GM21381 (cell line): ENCODE measurements around the gene ANO3.
"Not testable (repeated sequence)": the region's sequence is repeated elsewhere in the genome, so short reads cannot be mapped to it uniquely, and the experiment has no call there.

Experiments
- ATAC-seq: cut with Tn5 transposase; IDR thresholded peaks from one replicate; pipeline ENCODE4 v1.9.1; 2021; ENCODE audit warnings: mild to moderate bottlenecking, moderate library complexity; ENCODE audit not compliant: unreplicated experiment

ANO3 gene

DNA sequence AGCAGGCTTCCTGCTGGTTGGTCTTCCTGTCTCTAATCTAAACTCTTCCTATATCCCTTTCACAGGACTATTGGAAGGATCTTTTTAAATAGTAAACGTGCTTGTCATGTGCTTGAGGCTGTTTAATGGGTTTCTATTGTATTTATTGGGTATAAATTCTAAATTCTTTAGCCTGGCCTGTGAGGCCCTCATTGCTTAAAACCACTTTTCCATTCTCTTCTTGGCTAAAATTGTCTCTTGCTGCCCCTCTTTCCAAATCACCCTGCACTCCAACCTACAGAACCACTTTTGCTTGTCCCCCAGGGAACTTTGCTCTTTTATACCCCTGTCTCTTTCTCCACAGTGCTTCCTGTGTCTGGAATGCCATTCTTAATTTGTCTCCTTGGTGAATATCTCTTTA, 286.5 kb downstream of the ANO3 start:
- no peak for ATAC-seq

DNA sequence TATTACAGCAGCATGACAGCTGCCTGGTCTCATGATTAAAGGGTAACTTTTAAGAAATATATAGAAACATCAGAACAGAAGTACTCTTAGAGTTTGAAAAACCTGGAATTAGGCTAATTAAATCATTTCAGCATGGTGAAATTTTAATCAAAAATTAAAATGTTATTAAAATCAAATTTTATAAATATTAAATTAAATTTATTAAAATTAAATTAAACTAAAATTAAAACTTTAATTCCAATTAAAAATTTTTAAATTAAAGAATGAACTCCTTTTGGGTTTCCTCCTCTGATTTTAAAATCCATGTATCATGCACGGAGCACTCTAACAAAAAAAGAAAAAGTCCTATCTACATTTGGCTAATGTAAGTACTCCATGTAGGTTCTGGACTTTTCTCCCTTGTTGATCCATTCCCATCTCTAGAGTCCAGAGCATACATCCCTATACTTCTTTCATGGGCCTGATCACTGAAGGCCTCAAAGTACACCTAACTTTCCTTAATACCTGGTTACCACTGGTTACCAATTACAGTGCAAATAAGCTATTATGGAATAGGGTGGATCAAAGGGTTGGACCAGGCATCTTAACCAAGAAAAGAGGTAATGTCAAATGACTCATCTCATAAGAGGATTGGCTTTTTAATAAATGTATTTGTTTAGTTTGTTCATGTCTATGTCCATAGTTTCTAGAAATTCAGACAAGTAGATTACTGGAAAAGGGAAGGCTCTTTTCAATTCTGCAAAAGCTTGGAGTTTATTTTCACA, 288.5 kb downstream of the ANO3 start:
- no peak for ATAC-seq

DNA sequence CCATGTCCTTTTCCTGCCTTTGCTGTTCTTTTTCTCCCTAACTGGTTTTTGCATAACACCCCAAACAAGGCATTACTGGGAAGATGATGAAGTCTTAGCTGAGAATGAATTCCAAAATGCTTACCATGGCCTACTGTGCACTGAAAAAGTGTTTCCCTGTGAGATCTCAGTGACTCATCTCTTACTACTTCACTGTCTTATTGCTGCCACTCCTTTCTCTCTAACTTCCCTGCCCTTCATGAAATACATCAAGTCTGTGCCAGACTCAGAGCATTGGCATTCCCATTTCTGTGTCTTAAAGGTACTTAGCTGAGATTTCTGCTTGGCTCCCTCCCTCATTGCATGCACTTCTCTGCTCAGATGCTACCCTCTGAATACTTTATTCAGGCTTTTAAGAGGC, 289.2 kb downstream of the ANO3 start:
- ATAC-seq, result no peak

DNA sequence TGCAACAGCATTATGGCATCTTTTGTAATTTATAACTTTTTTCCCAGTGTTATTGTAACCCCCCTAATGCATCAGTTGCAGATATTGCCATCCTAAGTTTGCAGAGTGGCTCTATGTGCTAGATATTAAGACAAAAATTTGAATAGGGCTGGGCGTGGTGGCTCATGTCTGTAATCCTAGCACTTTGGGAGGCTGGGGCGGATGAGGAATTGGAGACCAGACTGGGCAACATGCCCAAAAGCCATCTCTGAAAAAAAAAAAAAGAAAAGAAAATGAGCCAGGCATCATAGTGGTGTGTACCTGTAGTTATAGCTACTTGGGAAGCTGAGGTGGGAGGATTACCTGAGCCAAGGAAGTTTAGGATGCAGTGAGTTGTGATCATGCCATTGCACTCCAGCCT, 290.3 kb downstream of the ANO3 start:
- no peak for ATAC-seq

DNA sequence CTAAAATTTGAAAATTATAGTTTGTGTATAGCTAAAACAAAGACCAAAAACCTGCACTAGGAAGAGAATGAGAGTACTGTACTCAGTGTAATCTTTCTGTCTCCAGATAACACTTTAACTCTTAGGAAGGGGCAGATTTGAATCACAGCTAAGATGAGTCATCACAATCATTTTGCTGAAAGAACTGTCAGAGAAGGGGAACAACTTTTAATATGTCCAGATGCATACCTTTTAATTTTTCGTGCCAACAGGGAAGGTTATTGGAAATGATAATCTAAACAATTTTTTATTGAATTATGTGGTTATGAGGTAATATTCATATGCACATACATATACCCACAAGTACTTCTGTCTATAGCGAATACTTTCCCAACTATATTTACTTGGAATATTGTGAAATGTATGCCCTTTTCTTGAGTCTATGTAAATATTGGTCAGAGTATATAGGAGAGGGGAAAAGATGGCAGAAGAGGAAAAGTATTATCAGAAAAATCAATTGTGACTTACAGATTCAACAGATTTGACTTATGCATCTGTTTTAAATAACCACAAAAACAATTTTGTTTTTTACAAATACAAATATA, 291.2 kb downstream of the ANO3 start:
- no peak for ATAC-seq

DNA sequence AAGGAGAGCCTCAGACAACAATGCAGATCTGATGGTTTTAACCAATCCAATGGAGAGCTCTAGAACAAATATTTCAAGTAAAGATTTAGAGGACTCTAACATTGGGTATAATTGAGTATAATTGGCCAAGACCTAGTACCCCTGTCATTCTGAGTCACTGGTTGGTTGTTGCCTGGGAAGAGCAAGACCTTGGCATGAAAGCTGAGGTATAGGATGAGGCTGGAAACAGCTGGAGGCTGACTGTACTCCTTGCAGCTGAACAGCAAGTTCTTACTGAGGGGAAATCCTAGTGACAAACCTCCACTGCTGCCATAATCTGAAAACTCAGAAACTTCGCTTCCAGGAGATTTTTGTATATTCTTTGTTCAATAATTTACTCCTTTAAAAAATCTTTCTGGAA, 294.4 kb downstream of the ANO3 start:
- ATAC-seq, result no peak

DNA sequence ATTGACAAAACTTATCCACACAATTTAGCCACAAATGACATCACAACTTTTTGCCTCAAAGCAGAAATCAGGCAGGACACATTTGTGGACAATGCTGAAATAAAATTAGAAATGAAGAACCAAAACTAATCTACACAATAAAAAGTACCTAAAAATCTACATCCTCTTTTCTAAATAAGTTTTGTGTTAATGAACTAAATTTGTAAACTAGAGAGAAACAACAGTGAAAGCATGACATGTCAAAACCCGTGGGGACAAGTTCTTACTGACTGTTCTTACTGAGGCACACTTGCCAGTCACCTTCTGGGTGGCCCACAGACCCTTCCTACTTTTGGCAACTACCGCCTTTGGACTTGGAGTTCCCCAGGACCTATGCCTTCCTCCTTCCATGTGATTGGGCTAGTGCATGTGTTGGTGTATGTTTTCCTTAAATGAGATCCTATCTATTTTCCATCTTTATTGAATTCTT, 300.8 kb downstream of the ANO3 start:
- ATAC-seq, result no peak

DNA sequence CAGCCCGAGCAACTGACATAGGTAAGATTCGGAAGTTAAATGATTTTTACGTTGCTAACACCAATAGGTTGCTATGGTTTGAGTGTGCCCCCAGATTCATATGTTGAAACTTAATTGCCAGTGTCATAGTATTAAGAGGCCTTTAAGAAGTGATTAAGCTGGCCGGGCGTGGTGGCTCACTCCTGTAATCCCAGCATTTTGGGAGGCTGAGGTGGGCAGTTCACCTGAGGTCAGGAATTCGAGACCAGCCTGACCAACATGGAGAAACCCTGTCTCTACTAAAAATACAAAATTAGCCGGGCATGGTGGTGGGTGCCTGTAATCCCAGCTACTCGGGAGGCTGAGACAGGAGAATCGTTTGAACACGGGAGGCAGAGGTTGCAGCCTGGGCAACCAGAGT, 311.4 kb downstream of the ANO3 start:
- not testable (repeated sequence) for ATAC-seq

DNA sequence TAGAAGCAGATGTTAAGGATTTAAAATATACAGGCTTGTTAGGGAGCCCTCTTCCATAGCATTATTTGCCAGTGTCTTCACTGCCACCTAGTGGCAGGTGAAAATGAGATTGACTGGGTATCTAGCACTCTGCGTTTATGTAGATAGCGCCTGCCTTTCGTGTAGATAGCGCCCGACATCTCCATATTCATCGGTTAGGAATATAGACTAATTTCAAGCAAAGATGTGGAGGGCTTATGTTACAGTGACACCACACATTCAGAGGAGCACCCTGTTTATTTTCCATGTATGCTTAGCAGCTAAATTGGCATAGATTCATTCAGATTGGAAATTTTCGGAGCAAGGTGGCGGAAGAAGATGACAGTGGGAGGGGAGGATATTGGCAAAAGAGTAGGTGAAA, 318.0 kb downstream of the ANO3 start:
- ATAC-seq, result peak; percentile 79

DNA sequence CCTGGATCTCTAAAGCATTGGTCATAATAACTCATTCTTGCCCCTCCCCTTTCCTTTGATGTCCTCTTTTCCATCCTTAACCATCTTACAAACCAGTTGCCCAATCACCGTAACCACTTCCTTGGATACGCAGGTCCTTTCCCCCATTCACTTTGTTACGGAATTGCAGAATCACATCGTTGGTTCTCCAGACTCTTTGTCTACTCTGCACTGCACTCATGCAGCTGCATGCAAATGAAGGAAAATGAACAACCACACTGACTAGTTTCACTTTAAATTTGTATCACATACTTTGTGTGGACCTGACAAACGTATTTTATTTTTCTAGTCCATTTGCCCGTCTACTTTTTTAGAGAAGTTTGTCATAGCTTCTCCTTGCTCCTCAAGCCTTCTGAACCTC, 320.0 kb downstream of the ANO3 start:
- ATAC-seq, result no peak

DNA sequence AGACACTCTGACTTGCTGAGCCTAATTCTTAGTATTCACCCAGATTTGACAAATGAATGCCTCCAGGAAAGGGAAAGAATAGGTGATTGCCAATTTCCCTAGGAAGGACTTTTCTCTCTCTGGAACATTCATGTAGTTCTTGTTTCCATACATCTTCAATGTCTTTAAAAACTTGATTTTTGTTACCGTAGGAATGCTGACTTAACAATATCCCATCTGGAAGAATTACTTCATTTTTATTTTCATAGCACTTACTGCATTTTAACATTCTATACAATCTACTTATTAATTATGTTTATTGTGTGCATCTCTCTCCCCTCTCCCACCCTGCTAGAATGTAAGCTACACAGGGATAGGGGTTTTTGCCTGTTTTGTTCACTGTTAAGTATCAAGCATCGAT, 323.4 kb downstream of the ANO3 start:
- no peak for ATAC-seq

DNA sequence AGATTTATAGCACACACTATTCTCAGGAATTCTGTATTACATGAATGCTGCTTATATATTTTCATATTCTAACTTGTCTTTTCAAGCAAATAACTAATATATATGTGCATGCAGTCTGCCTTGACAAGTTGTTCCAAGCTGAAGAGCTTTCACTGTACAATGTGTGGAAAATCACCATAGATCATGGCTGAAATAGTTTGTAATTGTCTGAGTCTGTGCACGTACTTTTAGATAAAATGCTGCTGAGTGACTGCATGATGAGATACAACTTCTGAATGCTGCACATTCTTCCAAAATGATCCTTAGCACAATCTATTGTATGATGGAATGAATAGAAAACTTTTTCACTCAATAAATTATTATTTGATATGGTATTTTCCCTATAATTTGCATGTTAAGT, 331.0 kb downstream of the ANO3 start:
- no peak for ATAC-seq

DNA sequence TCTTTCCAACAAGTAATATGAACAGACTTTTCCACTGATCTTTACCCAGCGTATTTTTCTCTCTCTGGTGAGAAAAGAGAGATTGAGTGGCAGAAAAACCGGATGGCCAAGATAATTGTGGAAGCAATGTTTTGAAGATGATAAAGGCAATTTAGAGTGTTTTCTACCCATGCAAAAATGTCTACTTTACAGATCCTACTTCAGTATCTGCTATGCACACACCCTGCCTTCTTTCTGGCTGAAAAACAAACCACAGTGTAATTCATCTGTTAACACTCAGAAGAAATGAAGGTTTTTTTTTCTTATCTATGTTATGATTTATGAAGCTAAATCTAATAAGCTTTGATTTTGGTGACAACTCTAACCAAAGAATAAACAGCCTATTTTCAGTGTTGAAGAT, 333.1 kb downstream of the ANO3 start:
- ATAC-seq, result no peak

DNA sequence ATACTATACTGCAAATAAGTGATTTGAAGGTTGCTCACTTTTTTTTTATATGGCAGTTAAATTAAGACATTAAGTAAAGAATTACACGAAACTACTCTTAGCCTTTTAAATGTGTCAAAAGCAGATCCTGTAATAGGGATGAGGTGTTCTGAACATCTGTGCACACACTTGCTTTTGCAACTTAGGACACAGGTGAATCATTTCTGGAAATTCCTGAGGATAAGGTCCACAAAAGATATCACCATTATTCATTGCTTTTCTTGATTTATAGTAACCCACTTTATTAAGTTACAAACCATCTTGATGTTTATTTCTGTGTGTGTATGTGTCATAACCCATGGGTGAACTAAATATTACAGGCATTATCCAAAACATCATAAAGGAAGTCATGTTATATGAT, 334.0 kb downstream of the ANO3 start:
- ATAC-seq, result no peak

DNA sequence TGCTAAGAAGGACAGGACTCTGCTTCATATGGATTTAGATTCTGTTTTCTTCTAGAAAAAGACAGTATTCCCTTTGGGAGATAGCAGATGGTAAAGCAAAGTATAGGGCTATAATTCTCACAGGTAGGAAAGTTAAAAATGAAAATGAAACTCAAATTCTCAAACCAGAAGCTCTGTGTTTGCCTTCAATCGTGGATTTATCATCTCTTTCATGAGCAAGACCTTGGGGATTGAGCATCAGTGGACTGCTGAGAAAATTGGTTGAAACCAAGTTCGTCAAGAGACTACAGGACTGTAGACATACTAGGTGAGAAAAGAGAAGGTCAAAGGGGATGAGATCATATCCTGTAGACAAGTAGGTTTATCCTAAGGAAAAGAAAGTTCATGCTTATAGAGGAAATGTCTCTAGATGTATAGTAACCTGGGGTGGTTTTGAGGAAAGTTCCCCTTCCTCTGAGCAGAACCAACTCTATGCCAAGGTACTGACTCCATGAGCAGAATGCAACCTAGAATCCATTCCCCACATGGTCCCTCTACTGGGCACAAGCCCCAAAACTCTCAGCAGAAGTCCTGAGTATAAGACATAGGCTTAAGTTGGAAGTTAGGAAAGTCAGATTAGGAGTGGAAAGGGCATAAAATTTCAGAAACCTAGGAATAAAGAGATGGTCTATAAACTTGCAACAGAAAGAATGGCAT, 343.5 kb downstream of the ANO3 start:
- no peak for ATAC-seq

DNA sequence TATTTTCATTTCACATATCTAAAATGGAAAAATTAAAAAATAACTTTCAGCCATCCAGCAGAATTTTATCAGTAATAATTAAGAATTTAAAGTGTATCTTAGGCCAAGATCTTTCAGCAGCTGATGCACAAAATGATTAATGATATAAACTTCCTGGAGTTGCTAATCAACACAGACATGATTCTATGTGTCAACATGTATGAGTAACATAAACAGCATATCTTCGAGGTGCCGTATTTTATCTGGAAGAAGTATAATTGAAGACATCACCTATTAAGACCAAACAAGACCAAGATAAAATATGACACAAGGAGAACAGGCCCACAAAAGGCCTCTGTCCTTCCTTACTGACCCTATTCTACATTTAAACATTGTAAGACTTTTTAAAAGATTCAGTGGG, 344.7 kb downstream of the ANO3 start:
- ATAC-seq, result no peak

DNA sequence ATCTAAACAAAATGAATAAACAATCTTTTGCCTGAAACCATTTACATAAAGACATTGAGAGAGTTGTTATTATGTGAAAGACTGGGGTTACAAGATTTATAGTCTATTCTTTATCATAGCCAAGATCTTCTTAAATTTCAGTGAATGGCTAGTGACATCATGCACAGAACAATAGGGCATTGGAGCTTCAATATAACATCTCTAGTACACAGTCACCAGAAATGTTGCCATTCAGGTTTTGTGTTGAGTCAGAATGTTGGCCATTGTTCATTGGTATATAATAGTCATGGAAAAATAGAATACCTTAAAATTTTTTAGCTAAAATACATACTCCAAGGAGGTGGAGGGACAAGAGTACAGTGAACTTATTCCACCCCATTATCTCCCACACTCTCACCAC, 345.6 kb downstream of the ANO3 start:
- no peak for ATAC-seq

DNA sequence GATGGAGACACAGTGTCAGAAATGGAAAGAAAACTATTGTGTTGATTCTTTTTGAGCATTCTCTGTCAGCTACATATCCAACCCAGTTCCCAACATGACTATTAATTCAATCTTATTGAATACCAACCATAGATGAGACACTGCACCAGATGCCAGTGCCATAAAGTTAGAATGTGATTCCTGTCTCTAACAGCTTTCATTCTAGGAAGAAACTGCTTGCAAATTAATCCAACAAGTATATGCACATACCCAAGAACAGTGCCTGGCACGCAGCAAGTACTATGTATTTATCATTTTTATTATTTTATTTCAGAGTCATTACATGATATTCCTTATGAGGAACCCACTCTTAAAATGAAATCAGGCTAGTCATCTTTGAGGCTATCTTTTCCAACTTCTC, 355.4 kb downstream of the ANO3 start:
- ATAC-seq, result no peak

DNA sequence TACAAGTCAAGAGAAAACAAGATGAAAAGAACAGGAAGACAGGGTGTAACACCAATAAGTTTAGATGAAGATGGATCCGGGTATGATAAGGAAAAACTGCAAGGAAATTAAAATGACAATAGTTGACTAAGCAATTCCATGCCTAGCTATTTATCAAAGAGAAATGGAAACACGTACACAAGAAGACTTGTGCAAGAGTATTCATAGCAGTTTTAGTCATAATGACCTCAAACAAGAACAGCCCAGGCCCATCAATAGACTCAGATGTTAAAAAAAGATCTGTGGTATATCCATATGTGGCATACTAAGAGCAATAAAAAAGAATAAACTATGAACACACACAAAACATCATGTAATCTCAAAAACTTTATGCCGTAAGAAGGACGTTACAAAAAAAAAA, 356.8 kb downstream of the ANO3 start:
- no peak for ATAC-seq

DNA sequence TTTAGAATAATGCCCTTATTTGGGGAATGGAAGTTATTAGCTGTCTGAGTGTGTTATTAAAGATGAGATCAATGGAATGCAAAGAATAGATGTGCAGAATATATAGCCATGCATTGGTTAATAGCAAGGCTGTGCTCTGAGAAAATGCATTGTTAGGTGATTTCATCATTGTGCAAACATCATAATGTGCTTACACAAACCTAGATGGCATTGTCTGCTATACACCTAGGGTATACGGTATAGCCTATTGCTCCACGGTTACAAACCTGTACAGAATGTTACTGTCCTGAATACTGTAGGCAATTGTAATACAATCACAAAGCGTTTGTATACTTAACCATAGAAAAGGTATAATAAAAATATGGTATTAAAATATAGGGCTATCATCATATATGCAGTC, 364.4 kb downstream of the ANO3 start:
- ATAC-seq, result no peak

DNA sequence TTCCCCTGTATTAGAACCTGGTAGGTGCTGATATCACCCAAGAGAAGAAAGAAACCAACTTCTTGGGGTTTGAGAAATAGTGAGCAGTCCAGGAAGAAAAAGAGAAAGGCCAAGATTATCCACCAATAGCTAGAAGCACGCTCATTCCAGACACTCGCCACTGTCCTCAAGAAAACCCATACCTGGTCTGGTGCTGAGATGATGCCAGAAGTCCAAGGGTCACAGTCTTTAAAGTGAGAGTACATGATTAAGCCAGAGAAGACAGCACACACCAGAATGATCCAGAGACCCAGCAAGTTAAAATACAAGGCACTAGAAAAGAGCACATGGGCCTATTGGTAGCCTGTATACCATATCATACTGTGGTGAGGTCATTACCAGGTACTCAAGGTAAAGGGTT, 366.3 kb downstream of the ANO3 start:
- ATAC-seq, result no peak

DNA sequence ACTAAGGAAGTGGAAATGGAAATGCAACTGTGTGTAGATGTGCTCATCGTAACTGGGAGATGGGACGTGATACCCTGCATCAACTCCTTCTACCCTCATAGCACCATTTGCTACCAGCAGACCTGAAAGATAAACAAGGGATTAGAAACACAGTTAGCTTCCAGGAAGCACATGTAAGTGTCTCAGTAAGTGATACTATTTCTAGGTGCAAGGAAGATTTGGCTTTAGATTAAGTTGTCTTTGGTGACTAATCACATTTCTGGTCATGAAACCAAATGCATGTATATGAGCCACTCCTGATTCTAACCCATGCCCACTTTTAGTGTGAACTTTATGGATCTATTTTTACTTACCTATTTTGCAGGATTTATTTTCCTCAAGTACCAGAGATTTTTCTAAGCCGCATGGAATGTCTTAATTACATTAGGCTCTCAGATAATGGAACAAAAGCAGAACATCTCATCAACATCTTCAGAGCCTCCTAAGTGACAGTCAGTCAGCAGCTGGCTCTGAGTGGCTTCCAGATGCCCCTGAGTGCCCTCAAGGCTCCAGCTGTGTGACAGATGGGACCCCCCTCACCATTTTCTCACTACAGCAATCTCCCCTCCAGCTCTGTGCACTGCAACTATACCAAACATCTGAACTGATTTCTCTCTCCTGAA, 368.8 kb downstream of the ANO3 start:
- ATAC-seq, result no peak
